Measurements from ENCODE around the gene AGBL4.

The AGBL4 gene

DNA sequence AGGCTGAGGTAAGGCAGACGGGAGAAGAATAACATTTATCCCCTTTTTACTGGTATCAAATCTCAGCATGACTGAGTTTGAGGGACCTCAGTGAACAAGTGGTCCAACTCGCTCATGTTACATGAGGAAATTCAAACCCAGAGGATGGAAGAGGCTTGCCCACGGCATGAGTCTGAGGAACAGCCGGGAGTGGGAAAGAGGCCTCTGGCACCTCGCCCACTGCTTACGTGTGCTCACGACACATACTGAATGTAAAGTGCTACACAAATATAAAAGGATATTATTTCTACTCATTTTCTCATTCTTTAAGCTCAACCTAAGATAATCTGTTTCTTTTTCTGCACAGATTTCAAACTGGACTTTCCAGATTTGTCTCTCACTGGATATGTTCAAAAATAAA is 1261.8 kb downstream of the AGBL4 start:
- no peak for DNase-seq (ENCODE audit: low read depth)

DNA sequence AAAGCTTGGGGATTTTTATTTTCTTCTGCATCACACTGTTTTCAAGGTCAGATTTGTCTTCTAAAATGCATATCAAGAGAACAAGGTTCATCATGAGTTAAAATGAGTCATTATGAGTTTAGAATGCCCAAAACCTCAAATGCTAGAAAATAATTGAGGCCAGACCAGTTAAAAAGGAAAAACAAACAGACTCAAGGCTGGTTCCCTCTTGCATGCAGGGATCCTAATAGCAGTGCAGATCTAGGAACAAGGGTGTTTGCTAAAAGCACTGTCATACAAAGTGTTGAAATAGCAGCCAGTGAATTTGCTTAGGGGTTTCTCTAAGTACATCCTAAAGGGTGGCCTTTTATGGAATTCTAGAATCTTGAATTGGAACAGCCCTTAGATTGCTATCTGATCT is 1262.3 kb downstream of the AGBL4 start:
- DNase-seq (ENCODE audit: low read depth), result no peak

DNA sequence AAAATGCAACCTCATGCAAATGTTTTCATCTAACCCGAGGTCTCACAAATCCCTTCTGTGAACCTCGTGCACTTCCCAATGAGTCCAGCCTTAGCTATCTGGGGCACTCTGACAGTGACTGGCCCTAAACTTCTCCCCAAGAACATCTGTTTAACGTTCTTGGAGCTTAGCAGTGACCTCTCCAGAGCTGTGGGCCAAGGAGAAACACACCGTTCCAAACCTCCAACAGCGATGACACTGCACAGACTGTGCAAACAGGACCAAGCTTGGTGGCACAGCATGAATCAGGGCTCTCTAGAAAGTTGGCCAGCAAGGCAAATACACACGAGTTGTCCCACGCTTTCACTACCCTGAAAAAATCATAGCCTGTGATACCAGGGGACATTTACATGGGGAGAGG is 1262.9 kb downstream of the AGBL4 start:
- DNase-seq (ENCODE audit: low read depth), result no peak

DNA sequence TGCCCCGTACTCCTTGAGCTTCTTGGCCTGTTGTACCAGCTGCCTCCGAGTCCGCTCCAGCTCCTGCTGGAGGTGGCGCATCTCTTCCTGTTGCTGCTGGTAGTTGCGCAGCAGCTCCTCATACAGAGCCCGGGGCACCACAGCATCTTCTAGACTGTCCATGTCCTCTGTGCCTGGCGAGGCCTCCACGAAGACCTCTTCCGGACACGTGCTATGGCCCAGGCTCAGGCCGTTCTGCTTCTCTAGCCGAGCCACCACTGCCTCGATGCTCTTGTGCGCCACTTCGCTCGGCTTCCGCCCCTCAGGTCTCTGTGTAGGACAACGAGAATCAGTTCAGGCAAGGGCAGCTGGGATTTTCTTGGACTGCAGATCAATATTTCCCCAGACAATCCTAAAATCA is 1264.8 kb downstream of the AGBL4 start:
- no peak for DNase-seq (ENCODE audit: low read depth)

DNA sequence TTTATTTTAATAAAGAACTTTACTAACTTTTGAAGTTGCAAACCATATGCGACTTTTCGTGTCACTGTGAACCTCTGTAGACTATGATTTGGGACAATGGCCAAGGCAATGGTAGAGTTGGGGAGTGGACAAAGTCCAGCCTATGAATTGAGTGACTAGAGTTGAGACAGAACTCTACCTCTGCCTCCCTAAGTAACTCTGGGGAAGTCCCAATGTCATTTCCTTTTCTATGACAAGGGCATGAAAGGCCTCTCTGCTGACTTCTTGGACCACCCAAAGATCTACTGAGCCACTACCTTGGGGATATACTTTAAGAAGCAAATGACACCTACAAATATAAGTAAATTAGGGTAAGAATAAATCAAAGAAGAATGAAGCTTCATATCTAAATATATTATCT is 1266.4 kb downstream of the AGBL4 start:
- DNase-seq (ENCODE audit: low read depth), result no peak

DNA sequence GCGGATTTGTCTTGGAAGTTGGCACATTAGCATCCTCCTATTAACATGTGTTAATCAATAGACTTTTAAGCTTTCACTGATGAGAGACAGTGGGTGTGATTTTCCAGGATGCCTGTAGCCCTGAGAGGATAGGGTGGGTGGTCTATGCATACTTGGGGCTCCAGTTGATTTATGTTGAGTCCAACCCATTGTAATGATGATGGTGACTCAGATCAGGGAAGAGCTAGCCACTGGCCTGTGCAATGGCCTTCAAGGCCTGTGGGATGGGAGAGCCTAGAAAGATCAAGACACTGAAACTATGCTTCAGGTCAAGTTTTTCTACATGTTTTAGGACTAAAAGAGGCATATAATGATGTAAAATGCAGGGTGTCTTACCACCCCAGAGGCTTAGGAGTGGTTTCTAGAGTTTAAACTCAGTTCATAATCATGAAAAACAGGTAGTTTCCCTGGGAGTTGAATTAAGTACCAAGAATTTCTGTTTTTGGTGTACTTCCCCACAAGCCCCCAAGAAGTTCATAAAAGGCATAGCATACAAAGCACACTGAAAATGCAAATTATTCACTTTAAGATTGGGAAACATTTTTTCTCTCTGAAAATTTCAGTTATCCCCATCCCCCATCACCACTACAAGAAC is 1267.0 kb downstream of the AGBL4 start:
- no peak for DNase-seq (ENCODE audit: low read depth)

DNA sequence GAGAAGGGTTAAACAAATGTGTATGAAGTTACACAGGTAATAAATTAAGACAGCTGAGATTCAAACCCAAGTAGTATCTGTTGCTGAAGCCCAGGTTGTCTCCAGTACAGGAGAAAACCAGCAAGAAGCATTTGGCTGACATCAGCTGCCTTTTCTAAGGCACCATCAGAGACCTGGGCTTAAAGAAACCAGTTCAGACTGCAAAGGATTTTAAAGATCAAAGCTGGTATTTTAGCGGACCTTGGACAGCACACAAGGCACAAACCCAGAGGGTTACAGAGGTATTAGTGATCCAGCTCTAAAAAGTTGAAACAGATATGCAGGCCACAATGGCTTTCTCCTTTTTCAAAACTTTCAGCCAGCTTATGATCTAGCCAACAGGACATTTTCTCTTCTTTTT is 1270.5 kb downstream of the AGBL4 start:
- DNase-seq (ENCODE audit: low read depth), result no peak

DNA sequence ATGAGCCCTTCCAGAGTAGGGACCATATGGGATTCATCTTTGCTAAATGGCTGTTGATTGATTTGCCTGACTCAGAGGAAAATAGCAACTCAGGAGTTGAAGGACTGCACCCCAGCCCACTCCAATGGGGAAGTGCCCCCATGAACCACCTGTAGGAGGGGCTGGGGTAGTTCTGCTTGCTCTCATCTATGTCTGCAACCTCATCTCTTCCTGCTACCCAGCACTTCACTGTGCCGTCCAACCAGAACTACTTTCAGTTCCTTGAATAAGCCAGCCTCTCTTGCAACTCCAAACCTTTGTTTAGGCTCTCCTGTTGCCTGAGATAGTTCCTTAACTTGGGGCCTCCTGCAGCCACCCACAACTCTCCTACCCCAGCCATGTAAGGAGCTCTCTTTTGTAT is 1273.6 kb downstream of the AGBL4 start:
- no peak for DNase-seq (ENCODE audit: low read depth)

DNA sequence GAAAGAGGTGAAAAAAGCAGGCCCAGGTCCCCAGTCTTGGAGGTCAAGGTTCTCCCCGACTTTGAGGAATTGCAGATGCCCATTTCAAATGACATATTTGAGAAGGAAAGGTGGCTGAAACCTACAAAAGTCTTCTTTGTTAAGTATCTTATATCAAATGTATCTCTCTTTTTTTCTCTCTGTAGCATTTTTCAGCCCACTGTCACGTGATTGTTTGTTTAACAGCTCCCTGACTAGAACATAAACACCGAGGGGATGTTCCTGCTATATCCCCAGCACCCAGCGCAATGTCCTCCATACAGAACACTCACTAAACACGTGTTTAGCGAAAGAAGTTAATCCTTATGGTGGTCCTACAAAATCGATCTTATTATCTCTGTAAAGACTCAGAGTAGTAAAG is 1274.7 kb downstream of the AGBL4 start:
- DNase-seq (ENCODE audit: low read depth), result no peak

DNA sequence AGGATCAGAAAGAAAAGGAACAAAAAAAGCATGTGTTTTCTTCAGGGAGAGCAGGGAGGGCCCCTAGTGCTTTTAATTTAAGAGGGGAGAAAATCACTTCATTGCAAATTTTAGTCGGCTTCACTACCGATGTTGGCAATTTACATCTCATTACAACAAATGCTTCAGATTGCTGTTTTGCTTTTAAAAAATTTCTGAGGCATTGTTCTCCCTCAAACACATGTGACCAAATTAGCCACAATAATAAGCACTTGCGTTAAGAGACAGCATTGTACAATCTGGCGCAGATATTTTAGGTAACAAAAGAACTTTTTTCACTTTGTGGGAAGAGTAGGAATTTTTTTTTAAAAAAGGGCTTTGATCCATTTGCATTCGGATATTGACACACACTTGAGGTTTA is 1276.8 kb downstream of the AGBL4 start:
- no peak for DNase-seq (ENCODE audit: low read depth)

DNA sequence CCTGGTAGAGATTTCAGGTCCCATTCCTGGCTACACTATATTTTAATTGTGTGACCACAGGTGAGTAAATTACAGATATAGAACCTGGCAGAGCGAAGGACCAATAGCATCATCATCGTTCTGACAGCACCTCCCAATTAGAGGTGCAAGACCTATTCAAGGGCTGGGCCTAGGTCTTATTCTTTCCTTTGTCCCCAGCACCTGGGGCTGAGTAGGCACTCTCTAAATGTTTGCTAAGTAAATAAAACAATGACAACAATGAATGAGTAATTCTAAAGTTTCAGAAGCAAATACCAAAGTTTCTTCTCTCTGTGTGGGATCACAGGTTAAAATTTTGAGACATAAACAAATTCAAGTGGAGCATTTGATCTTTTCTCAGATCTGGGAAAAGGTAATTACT is 1279.7 kb downstream of the AGBL4 start:
- no peak for DNase-seq (ENCODE audit: low read depth)

DNA sequence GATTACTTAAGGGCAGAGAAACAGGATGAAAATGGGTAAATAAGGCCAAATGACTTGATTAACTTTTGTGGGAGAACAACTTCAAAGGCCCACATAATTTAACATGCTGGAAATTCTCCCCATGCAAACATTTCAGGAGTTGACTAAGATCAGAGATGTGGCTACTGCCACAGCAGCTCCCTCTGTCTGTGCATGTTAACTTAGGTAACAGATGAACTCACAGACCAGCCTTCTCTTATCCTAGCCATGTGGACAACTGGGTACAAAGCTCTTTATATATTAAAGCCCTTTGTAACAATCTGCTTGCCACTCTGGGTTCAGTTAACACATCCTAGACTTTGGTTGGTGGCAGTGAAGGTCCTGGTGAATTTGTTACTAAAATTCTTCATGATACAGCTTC is 1280.3 kb downstream of the AGBL4 start:
- DNase-seq (ENCODE audit: low read depth), result no peak

DNA sequence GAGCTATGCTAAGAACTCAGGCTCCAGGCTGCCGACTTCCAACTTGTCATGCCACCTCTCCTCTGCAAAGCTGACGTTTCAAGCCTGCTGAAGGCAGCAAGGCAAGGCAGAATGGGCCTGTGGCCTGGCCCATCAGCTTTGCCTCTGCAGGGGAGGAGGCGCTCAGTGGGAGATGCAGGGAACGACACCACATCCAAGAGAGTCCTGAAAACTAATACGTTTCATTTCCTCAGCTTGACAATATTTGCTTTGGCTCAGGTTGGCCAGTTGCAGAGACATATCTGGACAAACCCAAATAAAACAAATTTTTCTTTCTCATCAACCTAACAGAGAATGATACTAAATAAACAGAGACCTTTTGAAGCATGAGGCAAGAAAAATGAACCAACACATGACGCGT is 1282.4 kb downstream of the AGBL4 start:
- DNase-seq (ENCODE audit: low read depth), result no peak

DNA sequence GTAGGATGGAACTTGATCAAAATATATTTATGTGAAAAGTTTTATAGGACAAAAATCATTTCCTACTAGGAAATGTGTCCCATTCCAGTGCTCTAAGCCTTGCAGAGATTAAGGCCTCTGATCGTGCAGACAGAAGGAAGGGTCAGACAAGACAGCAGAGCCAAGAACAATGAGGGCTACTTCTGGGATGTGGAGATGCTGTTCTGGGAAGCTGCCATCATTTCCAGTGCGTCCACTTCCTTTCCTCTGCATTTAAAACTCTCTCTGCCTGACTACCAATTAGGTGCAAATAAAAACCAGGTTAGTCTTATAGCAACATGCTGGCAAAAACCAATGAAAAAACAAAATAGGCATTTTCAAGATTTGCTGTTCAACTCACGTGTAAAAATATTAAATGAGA is 1283.1 kb downstream of the AGBL4 start:
- no peak for DNase-seq (ENCODE audit: low read depth)

DNA sequence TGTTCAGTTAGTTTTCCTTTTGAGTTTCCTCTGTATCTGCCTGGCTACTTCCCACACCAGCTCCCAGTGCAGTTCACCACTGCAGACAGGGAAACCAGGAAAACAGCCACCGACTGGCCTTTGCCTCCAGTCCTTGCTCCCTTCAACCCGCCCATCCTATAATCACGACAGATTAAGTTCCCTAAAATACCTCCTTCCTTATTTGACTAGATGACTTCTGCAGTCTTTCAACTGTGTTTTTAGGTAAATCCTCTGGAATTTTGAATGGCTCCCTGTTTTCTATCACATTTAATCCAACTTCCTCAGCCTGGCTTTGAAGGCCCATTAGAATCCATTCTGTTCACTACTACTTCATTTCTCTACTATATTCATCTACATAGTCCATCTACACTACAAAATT is 1284.7 kb downstream of the AGBL4 start:
- DNase-seq (ENCODE audit: low read depth), result no peak

DNA sequence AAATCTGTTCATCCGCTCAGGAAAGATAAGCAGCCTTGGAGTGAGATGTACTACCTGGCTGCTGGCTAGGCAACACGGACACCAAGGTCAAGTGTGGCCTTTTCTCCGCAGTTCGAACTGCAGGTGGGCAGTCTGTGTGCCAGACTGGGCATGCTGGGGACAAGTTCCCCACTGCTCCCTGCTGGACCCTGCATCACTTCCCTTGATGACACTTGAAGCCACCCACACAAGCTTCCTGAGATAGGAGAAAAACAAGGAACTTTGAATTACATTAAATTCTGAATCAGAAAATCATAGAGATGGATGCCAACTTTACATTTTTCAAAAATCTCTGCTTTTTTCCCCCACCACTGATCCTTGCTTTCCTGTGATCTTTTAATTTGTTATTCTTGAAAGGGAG is 1285.4 kb downstream of the AGBL4 start:
- DNase-seq (ENCODE audit: low read depth), result no peak

DNA sequence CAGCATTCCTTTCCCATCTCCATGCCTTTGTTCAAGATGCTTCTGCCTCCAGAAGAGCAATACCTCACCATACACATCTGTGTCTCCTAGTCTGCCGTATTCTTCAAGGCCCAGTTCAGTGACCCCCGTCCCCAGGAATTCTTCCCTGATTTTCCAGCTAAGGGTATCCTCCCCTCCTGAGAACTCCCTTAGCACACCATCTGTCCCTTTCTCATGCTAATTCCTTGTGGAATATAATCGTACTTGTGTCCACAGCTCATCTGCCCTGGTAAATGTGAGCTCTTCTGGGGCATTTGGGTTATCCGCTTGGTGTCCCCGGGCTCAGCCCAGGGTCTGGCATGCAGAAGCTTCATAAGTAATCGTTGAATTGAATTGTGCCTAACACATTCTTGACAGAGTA is 1288.0 kb downstream of the AGBL4 start:
- no peak for DNase-seq (ENCODE audit: low read depth)

DNA sequence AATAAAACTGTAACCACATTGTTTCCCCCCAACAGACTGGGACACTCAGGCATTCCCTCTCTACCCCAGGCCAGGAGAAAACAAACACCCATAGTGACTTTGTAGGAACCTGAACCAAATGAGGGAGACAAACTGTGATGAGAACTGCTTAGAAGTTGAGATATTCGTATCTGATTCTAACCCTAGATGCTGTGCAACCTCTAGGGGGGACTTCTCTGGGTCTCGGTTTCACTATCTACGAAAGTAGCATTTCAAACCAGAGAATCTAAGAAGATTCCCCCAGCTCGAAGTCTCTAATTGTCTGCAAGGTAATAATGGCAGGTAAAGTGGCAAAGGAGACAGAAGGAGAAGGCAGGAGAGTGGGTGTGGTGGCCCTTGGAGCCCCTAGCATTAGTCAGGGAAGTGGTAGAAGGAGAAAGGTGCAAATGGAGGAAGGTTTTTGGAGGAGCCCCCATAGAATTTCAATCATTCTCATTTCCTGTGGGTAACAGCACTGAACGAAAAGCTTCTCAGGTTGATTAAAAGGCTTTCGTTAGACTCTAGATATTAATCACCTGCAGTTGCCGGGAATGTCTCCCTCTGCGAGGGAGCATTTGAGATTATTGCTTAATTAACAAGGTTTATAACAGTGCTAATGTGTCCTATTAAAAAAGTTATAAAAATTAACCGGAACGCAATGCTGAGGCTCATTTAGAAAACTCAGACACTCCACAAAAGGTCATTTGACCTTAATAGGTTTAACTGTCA is 1293.4 kb downstream of the AGBL4 start:
- DNase-seq (ENCODE audit: low read depth), result no peak

DNA sequence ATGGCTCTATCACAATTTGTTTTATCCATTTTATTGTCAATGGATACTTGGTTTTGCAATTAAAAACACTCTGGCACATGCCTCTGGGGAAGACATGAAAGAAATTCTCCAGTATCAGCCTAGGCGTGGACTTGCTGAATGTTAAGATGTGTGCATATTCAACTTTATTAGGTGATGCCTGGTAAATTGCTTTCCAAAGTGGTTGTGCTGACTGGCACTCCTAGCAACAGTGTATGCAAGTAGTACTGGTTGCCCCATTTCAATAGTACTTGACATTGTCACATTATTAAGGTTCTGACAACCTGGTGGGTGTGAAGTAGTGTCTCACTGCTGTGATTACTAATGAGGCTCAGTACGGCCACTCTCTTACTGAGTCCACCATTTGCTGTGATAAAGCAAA is 1295.2 kb downstream of the AGBL4 start:
- DNase-seq (ENCODE audit: low read depth), result no peak

DNA sequence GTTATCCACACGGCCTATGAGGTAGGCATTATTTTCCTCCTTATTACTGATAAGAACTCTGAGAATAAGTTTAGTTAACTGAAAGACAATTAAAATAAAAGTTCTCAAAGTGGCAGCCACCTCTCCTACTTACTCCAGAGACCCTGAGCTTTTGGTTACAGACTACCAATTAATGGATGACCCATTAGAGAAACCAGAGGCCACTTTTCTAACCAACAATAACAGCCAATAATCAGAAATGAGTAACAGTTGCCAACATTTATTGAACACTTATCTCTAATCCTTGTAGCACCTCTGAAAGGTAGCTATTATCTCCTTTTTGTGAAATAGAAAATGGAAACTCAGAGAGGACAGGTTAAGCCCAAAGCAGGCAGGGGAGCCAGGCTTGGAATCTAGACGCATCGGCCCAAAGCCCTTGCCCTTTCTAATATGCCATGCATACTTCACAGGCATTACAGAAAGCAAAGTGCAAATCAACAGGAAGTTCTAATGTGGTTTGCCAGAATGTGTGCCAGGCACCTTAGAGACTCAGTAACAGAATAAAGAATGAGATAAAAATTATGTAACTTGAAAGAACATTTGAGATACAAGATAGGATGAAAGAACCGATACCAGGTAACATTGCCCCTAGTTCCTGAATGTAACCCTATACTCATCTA is 1297.1 kb downstream of the AGBL4 start:
- no peak for DNase-seq (ENCODE audit: low read depth)

DNA sequence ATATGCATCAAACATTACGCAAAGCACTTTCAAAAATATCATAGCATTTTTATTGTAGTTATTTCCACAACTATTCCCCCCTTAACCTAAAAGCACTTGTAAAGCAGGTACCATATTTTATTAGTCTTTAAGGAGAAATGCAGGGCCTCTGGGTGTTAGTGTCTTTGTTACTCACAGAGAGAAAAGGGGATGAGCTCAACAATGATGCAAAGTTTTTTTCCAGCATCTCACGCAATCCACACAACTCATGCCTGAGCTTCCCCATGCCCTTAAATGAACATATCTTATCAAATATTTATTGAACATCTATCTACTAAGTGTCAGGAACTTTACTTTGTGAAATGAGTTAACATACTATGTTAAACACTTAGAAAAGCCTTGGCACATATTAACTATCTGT is 1297.6 kb downstream of the AGBL4 start:
- DNase-seq (ENCODE audit: low read depth), result no peak

DNA sequence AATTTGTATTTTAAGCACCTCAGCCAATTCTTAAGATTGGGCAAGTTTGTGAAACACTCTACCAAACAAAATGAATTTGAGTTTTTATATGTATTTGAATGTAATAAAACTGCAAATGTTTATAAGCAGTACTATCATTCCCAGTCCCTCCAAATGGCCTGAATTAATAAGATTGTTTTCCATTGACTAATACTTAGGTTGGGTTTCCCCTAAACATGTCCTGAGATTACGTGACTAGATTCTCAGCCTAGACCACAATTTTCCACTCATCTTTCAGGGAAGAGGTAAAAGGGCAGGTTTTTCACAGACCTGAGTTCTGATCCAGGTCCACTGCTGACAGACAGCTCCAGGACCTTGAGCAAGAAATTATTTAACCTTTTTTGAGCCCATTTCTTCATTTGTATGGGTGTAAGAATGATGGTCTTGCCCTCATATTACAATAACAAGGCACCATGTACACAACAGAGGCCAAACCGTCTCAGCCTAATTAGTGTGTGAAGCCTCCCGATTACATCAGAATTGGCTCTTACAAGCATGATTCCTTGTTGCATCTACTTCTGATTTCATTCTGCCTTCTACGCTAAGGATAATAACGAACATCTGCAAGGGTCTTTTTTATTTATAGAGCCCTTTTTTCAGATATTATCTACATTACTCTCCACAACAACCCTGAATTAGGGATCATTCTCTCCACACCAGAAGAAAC is 1298.3 kb downstream of the AGBL4 start:
- DNase-seq (ENCODE audit: low read depth), result no peak

DNA sequence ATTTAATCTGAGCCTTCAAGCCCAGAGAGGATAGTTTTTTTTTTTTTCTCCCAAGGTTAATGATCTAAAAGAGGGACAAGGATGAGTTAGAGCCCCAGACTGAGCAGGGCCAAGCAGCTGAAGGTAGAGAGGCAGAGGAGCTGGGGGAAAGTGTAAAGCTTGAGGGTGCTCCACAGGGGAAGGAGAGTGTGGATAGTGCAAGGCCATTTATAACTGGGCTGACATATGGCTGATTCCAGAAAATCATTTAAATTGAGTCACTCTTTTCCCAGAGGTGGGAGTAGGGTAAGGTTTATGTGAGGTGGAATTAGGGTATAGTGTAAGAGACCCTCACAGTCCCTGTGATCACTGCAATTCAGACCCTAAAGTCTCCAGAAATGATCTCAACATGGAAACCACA is 1302.8 kb downstream of the AGBL4 start:
- no peak for DNase-seq (ENCODE audit: low read depth)
